ENCODE measurements around the gene DYNC2LI1. TPM values are rescaled to one million over a fixed set of nuclear protein-coding genes. Genes with fewer than 3 reads are reported as not detected.

DYNC2LI1 gene
- total RNA-seq, 1 donor from 2014 or later = 8.1 TPM

DNA sequence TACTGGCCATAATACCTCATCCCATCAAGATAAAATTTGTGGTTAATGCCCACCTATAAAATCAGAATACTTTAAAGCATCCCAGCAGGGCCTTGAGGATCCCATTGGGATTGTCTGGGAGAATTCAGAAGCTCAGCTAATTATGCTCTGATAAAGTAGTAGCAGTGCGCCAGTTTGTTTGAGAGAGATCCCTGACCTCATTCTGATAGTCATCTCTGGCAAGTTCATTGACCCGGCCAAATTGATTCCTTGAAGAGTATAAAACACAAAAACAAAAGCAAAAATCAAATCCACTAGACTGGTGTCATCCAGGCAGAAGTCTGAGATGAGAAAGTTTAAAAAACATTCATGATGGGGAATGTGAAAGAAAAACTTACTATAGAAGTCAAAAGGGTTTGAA, 50.7 kb downstream of the DYNC2LI1 start:
- TF ChIP-seq, protein P1, sequence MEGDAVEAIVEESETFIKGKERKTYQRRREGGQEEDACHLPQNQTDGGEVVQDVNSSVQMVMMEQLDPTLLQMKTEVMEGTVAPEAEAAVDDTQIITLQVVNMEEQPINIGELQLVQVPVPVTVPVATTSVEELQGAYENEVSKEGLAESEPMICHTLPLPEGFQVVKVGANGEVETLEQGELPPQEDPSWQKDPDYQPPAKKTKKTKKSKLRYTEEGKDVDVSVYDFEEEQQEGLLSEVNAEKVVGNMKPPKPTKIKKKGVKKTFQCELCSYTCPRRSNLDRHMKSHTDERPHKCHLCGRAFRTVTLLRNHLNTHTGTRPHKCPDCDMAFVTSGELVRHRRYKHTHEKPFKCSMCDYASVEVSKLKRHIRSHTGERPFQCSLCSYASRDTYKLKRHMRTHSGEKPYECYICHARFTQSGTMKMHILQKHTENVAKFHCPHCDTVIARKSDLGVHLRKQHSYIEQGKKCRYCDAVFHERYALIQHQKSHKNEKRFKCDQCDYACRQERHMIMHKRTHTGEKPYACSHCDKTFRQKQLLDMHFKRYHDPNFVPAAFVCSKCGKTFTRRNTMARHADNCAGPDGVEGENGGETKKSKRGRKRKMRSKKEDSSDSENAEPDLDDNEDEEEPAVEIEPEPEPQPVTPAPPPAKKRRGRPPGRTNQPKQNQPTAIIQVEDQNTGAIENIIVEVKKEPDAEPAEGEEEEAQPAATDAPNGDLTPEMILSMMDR (IDR thresholded peaks at IDR 0.05; ENCODE audit: borderline replicate concordance) = no peak
- intact Hi-C loops (cut with micrococcal nuclease) = no loop called here
- no peak overlapping the region for H3K4me3 ChIP-seq
- DNase-seq = no peak
- no peaks in the 10 kb centered on the region for H3K4me1 ChIP-seq
- H3K36me3 ChIP-seq = no peaks in the 10 kb centered on the region
- H3K27me3 ChIP-seq (ENCODE audit: low read depth) = peaks cover 36% of the 10 kb centered on the region
- H3K27ac ChIP-seq (replicated peaks) = no peak overlapping the region
- H3K9me3 ChIP-seq (replicated peaks) = no peaks in the 10 kb centered on the region

DNA sequence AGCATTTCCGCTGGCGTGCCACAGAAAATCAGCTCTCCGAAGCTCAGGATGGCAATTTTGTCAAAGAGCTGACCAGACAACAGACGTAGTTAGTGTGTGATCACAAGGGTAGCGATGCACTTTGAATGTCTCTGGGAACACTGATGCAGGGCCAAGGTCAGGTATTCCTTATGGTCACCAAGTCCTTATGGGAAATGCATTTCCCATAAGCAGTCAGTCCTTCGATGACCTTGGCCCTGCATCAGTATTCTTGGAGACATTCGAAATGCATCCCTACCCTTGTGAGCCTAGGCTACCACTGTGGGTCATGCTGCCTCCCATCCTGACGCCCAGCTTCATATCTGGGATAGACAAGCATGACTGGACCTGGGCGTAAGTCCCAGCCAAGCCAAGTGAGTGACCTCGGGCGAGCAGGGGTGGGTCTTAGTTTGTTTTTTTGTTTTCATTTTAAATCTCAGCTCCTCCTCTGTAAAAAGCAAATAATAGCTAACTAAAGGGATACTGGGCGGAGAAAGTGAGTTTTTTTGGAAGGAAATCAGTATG, 51.2 kb downstream of the DYNC2LI1 start:
- Histone ChIP-seq H3K9me3 (replicated peaks) (no peaks in the 10 kb centered on the region), H3K36me3 (no peaks in the 10 kb centered on the region), H3K4me3 (no peak overlapping the region), H3K27ac (replicated peaks) (no peak overlapping the region), H3K27me3 (ENCODE audit: low read depth) (peaks cover 41% of the 10 kb centered on the region), H3K4me1 (no peaks in the 10 kb centered on the region)
- intact Hi-C loops (cut with micrococcal nuclease) = no loop called here
- TF ChIP-seq, protein P1 (IDR thresholded peaks at IDR 0.05; ENCODE audit: borderline replicate concordance) = no peak
- DNase-seq = no peak

DNA sequence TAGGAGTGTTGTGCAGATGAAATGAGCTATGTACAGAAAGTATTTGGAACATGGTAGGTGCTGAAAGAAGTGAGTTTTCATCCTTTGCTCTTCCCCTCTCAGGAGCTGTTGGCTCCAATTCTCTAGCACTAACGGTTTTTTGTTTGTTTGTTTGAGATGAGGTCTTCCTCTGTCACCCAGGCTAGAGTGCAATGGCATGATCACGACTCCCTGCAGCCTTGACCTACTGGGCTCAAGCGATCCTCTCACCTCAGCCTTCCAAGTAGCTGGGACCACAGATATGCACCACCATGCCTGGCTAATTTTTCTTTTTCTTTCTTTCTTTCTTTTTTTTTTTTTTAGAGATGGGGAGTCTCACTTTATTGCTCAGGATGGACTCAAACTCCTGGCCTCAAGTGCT, 52.0 kb downstream of the DYNC2LI1 start:
- DNase-seq = no peak
- Histone ChIP-seq H3K4me3 (no peak overlapping the region), H3K27me3 (ENCODE audit: low read depth) (peaks cover 49% of the 10 kb centered on the region), H3K36me3 (no peaks in the 10 kb centered on the region), H3K27ac (replicated peaks) (no peak overlapping the region), H3K4me1 (no peaks in the 10 kb centered on the region), H3K9me3 (replicated peaks) (no peaks in the 10 kb centered on the region)
- intact Hi-C loops (cut with micrococcal nuclease) = no loop called here
- TF ChIP-seq, protein P1 (IDR thresholded peaks at IDR 0.05; ENCODE audit: borderline replicate concordance) = no peak

DNA sequence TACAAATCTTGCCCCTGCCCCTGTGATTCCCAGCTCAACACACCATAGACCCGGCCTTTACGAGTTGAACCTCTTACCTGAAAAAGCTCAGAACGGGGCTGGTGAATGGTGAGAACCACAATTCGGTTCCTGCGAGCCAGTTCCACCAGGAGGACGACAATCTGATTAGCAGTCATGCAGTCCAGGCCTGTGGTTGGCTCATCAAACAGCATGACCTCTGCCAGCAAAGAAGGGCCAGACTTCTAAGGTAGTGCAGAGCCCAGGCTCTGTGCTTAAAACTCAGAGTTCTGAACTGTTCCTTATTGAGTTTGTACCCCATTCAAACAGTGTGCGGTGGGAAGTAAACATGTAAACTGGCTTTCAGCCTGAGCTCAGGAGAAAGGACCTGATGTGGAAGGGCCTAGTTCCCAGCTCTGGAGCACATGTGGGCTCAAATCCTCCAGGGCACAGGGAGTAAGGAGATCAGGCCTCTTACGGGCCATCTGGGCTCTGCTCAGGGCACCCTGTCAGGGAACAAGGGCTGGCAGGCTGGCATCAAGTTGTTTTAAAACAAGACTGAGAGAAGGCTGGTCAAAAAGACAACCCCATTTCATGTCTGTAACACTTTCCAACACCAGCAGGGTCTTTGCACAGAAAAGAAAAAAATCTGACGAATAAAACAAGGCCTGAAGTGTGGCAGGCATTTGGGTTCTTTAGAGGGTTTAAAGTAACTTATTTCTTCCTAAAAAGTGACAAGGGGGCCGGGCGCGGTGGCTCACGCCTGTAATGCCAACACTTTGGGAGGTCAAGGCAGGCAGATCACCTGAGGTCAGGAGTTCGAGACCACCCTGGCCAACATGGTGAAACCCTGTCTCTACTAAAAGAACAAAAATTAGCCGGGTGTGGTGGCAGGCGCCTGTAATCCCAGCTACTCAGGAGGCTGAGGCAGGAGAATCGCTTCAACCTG, 52.7 kb downstream of the DYNC2LI1 start:
- intact Hi-C loops (cut with micrococcal nuclease) = no loop called here
- Histone ChIP-seq H3K9me3 (replicated peaks) (no peaks in the 10 kb centered on the region), H3K4me1 (no peaks in the 10 kb centered on the region), H3K4me3 (no peak overlapping the region), H3K27ac (replicated peaks) (no peak overlapping the region), H3K27me3 (ENCODE audit: low read depth) (peaks cover 52% of the 10 kb centered on the region), H3K36me3 (no peaks in the 10 kb centered on the region)
- no peak for DNase-seq
- TF ChIP-seq, protein P1 (IDR thresholded peaks at IDR 0.05; ENCODE audit: borderline replicate concordance) = no peak

DNA sequence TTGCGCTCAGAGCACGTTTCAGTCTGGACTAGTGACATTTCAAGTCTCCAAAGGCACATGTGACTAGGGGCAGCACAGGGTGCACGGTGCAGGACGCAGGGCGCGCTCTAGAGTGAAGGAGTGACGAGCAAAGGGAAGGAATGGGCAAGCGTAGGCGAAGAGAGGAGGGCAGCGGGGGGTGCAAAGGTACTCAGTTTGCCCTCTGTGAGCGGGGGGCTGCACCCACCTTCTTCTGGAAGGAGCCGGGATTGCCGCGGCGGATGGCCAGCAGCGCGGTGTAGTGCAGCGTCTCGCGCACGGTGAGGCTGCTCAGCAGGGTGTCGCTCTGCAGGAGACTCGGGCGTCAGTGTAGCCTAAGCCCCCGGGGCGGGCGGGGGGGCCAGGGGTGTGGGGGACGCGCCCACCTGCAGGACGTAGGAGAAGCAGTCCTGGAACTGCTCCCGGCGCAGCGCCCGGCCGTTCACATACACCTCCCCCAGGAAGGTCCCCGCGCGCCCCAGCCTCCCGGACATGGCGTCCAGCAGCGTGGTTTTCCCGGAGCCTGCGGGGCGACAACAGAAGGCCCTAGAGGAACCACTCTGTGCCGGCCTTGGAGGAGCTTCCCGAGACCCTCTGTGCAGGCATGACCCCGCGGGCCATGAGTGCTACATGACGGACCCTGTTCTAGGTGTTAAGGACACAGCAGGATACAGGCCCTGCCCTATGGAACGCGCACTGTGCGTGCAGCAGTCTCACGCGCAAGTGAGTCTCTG, 57.9 kb downstream of the DYNC2LI1 start:
- Histone ChIP-seq H3K4me3 (peak overlapping the region; percentile 52), H3K27me3 (ENCODE audit: low read depth) (peaks cover 51% of the 10 kb centered on the region), H3K4me1 (no peaks in the 10 kb centered on the region), H3K27ac (replicated peaks) (no peak overlapping the region), H3K9me3 (replicated peaks) (no peaks in the 10 kb centered on the region), H3K36me3 (no peaks in the 10 kb centered on the region)
- TF ChIP-seq, protein P1 (IDR thresholded peaks at IDR 0.05; ENCODE audit: borderline replicate concordance) = no peak
- no peak for DNase-seq
- intact Hi-C loops (cut with micrococcal nuclease) = no loop called here

All from left ventricle myocardium inferior (tissue), 1 donor.